IMR-90 (cell line): ENCODE data around the gene CHGA. TPM values are rescaled to one million over a fixed set of nuclear protein-coding genes. Genes with fewer than 3 reads are reported as not detected.

ENCODE experiments used
- ATAC-seq: fragments of 200-7000 bp; cut with Tn5 transposase; 2 replicates; pipeline ENCODE4 v1.9.1; 2020; ENCODE audit warnings: low read depth, mild to moderate bottlenecking, moderate library complexity
- BruUV-seq: library from RNA; stranded (reverse); fragments of 400-500 nt; replicated peaks from 2 replicates; lab custom pipeline; 2021; lab: Mats Ljungman, UMichigan
- CTCF ChIA-PET: fragments of 300-600 bp; formaldehyde crosslinking; extraction: SDS; loops from one replicate; lab custom pipeline; 2021; ENCODE audit warnings: antibody characterized with exemption; lab: Yijun Ruan, JAX
- POLR2A ChIA-PET: fragments of 300-600 bp; sonication (Branson Sonifier 250); formaldehyde crosslinking; loops from one replicate; lab custom pipeline; 2022; ENCODE audit warnings: antibody characterized with exemption; ENCODE audit not compliant: unreplicated experiment; lab: Charles Lee
- DNase-seq: peaks from one replicate; pipeline ENCODE4 v3.0.0; 2013
- H2AFZ ChIP-seq: replicated peaks from 2 replicates; pipeline ENCODE3; 2013; ENCODE audit warnings: low read length, mild to moderate bottlenecking; ENCODE audit not compliant: poor library complexity
- H2AK5ac ChIP-seq: 2 replicates; pipeline ENCODE4 v1.6.1; 2013; ENCODE audit warnings: low read depth, low read length, inconsistent platforms
- H2AK9ac ChIP-seq: replicated peaks from 2 replicates; pipeline ENCODE3; 2013; ENCODE audit warnings: mild to moderate bottlenecking, low read depth, low read length, moderate library complexity; ENCODE audit not compliant: poor library complexity
- H2BK120ac ChIP-seq: 2 replicates; pipeline ENCODE4 v1.6.1; 2013; ENCODE audit warnings: low read depth, low read length, inconsistent platforms
- H2BK15ac ChIP-seq: 3 replicates; pipeline ENCODE4 v1.6.1; 2013; ENCODE audit warnings: low read depth, low read length, inconsistent platforms
- H2BK20ac ChIP-seq: 2 replicates; pipeline ENCODE4 v1.6.1; 2013; ENCODE audit warnings: low read depth, mild to moderate bottlenecking, inconsistent platforms, low read length, moderate library complexity
- H2BK5ac ChIP-seq: 2 replicates; pipeline ENCODE4 v1.6.1; 2013; ENCODE audit warnings: mild to moderate bottlenecking, low read depth, low read length, inconsistent platforms; ENCODE audit not compliant: poor library complexity, severe bottlenecking
- H3K14ac ChIP-seq: replicated peaks from 2 replicates; pipeline ENCODE4 v1.6.1; 2013; ENCODE audit warnings: low read depth, low read length, inconsistent platforms
- H3K18ac ChIP-seq: 2 replicates; pipeline ENCODE4 v1.6.1; 2013; ENCODE audit warnings: low read depth, low read length, control low read depth
- H3K23ac ChIP-seq: 2 replicates; pipeline ENCODE4 v1.6.1; 2013; ENCODE audit warnings: low read depth, low read length, inconsistent platforms
- H3K27ac ChIP-seq: 2 replicates; pipeline ENCODE4 v1.5.1; 2013; ENCODE audit warnings: mild to moderate bottlenecking, control low read depth, low read length; ENCODE audit not compliant: insufficient read depth
- H3K27me3 ChIP-seq: 2 replicates; pipeline ENCODE4 v1.6.1; 2013; ENCODE audit warnings: low read length; ENCODE audit not compliant: control insufficient read depth, insufficient read depth
- H3K36me3 ChIP-seq: 2 replicates; pipeline ENCODE4 v1.6.1; 2013; ENCODE audit warnings: low read length, mixed read lengths; ENCODE audit not compliant: control insufficient read depth, insufficient read depth
- H3K4ac ChIP-seq: 2 replicates; pipeline ENCODE4 v1.6.1; 2013; ENCODE audit warnings: low read depth, low read length, inconsistent platforms
- H3K4me1 ChIP-seq: 2 replicates; pipeline ENCODE4 v1.6.1; 2013; ENCODE audit warnings: low read length, mixed read lengths; ENCODE audit not compliant: control insufficient read depth, insufficient read depth
- H3K4me2 ChIP-seq: 2 replicates; pipeline ENCODE4 v1.6.1; 2013; ENCODE audit warnings: low read depth, mild to moderate bottlenecking, control low read depth, low read length, moderate library complexity
- H3K4me3 ChIP-seq: 2 replicates; pipeline ENCODE4 v1.5.1; 2013; ENCODE audit warnings: low read depth, mild to moderate bottlenecking, control low read depth, low read length, moderate library complexity; ENCODE audit not compliant: insufficient read depth
- H3K56ac ChIP-seq: 2 replicates; pipeline ENCODE4 v1.6.1; 2013; ENCODE audit warnings: low read length, inconsistent platforms; ENCODE audit not compliant: insufficient read depth; ENCODE audit errors: extremely low read depth
- H3K79me1 ChIP-seq, 2 experiments: 2 replicates each; pipeline ENCODE4 v1.6.1; 2013; ENCODE audit warnings: low read length in 2 of 2, inconsistent platforms in 1 of 2, low read depth in 1 of 2
- H3K9ac ChIP-seq: 2 replicates; pipeline ENCODE4 v1.6.1; 2013; ENCODE audit warnings: low read depth, low read length, control low read depth
- H3K9me1 ChIP-seq: 2 replicates; pipeline ENCODE4 v1.6.1; 2013; ENCODE audit warnings: low read length, inconsistent platforms; ENCODE audit not compliant: insufficient read depth
- H3K9me3 ChIP-seq: 2 replicates; pipeline ENCODE4 v1.6.1; 2013; ENCODE audit warnings: low read length; ENCODE audit not compliant: control insufficient read depth, insufficient read depth
- H4K20me1 ChIP-seq: 2 replicates; pipeline ENCODE4 v1.6.1; 2013; ENCODE audit warnings: low read length, inconsistent platforms; ENCODE audit not compliant: insufficient read depth
- H4K5ac ChIP-seq: 2 replicates; pipeline ENCODE4 v1.6.1; 2013; ENCODE audit warnings: mild to moderate bottlenecking, low read depth, low read length, control low read depth
- H4K8ac ChIP-seq, 2 experiments: 2 replicates each; pipeline ENCODE4 v1.6.1; 2013; ENCODE audit warnings: low read depth in 2 of 2, low read length in 2 of 2, control low read depth in 1 of 2, inconsistent platforms in 1 of 2
- H4K91ac ChIP-seq: 2 replicates; pipeline ENCODE4 v1.6.1; 2013; ENCODE audit warnings: low read depth, low read length, inconsistent platforms; ENCODE audit not compliant: insufficient read depth
- BHLHE40 ChIP-seq: fragments of 150-350 bp; IDR thresholded peaks from 2 replicates; pipeline ENCODE4 v1.6.1; 2016; ENCODE audit warnings: mild to moderate bottlenecking, low read depth, low read length
- CEBPB ChIP-seq: IDR thresholded peaks from 2 replicates; pipeline ENCODE4 v1.6.1; 2012; ENCODE audit warnings: low read depth, low read length, improper control_type of control experiment
- MAFK ChIP-seq: IDR thresholded peaks from 2 replicates; pipeline ENCODE4 v1.6.1; 2012; ENCODE audit warnings: low read depth, low read length, improper control_type of control experiment
- MAZ ChIP-seq: IDR thresholded peaks from 2 replicates; pipeline ENCODE4 v1.6.1; 2012; ENCODE audit warnings: low read depth, mild to moderate bottlenecking, low read length, improper control_type of control experiment, moderate library complexity, borderline replicate concordance
- MXI1 ChIP-seq: IDR thresholded peaks from 2 replicates; pipeline ENCODE4 v1.6.1; 2012; ENCODE audit warnings: low read depth, mild to moderate bottlenecking, low read length, moderate library complexity, borderline replicate concordance
- NFE2L2 ChIP-seq: fragments of 150-350 bp; IDR thresholded peaks from 2 replicates; pipeline ENCODE4 v1.6.1; 2016; ENCODE audit warnings: low read depth, mild to moderate bottlenecking, low read length
- RAD21 ChIP-seq: IDR thresholded peaks from 2 replicates; pipeline ENCODE4 v1.6.1; 2012; ENCODE audit warnings: low read length, improper control_type of control experiment
- RCOR1 ChIP-seq: IDR thresholded peaks from 2 replicates; pipeline ENCODE4 v1.6.1; 2012; ENCODE audit warnings: mild to moderate bottlenecking, low read length, improper control_type of control experiment; ENCODE audit not compliant: insufficient replicate concordance
- SMC3 ChIP-seq: fragments of 150-350 bp; IDR thresholded peaks from 2 replicates; pipeline ENCODE4 v1.6.1; 2016; ENCODE audit warnings: low read depth, mild to moderate bottlenecking, antibody characterized with exemption, low read length, moderate library complexity
- WGBS, 2 experiments: methylation state at CpG; one replicate each; pipeline versions ENCODE4 v1.1.5 to v1.1.7; 2013; ENCODE audit warnings: missing lambda C conversion rate in 2 of 2; ENCODE audit not compliant: insufficient read length in 1 of 2; ENCODE audit errors: extremely low coverage in 2 of 2; 5-methylcytosine and 5-hydroxymethylcytosine counted together
- dilution Hi-C: fragments of 300-500 bp; cut with HindIII; formaldehyde crosslinking; loops from one replicate; pipeline ENCODE4 v1.14.3; 2018; ENCODE audit warnings: low sequenced_read_pairs; ENCODE audit not compliant: unreplicated experiment
- in situ Hi-C: fragments of 300-500 bp; cut with MboI; formaldehyde crosslinking; loops from 3 replicates; pipeline ENCODE4 v1.14.3; 2019; ENCODE audit warnings: low sequenced_read_pairs, inconsistent platforms, mixed read lengths
- intact Hi-C: fragments of 100-400 bp; cut with micrococcal nuclease; formaldehyde crosslinking; loops from 2 replicates; pipeline ENCODE4 v1.10.0; 2022
- polyA plus RNA-seq, 3 experiments: library from polyadenylated mRNA; depleted of rRNA; stranded (reverse); fragments of >200 nt; gene quantifications; 2 replicates each; pipeline ENCODE4 v1.2.3, GENCODE V29; 2012; ENCODE audit warnings: low replicate concordance in 1 of 3
- total RNA-seq: library from RNA; depleted of rRNA; stranded (reverse); fragments of >200 nt; gene quantifications from 2 replicates; pipeline ENCODE4 v1.2.3, GENCODE V29; 2012
- TF ChIP-seq, protein P1 (sequence below): fragments of 150-350 bp; IDR thresholded peaks from 2 replicates; pipeline ENCODE4 v1.6.1; 2016; ENCODE audit warnings: low read depth, mild to moderate bottlenecking, low read length, moderate library complexity, borderline replicate concordance
- TF ChIP-seq, protein P2 (sequence below): fragments of 150-350 bp; IDR thresholded peaks from 2 replicates; pipeline ENCODE4 v1.6.1; 2017; ENCODE audit warnings: mild to moderate bottlenecking, antibody characterized with exemption, low read length, low read depth
- TF ChIP-seq, protein P3 (sequence below): conservative IDR thresholded peaks from 2 replicates; pipeline ENCODE4 v1.5.1; 2012; ENCODE audit warnings: mild to moderate bottlenecking, low read depth, low read length, improper control_type of control experiment

The CHGA gene
- total and polyA plus RNA-seq, 2 of the 4 experiments (the other 2 are of a cell fraction) = not detected

DNA sequence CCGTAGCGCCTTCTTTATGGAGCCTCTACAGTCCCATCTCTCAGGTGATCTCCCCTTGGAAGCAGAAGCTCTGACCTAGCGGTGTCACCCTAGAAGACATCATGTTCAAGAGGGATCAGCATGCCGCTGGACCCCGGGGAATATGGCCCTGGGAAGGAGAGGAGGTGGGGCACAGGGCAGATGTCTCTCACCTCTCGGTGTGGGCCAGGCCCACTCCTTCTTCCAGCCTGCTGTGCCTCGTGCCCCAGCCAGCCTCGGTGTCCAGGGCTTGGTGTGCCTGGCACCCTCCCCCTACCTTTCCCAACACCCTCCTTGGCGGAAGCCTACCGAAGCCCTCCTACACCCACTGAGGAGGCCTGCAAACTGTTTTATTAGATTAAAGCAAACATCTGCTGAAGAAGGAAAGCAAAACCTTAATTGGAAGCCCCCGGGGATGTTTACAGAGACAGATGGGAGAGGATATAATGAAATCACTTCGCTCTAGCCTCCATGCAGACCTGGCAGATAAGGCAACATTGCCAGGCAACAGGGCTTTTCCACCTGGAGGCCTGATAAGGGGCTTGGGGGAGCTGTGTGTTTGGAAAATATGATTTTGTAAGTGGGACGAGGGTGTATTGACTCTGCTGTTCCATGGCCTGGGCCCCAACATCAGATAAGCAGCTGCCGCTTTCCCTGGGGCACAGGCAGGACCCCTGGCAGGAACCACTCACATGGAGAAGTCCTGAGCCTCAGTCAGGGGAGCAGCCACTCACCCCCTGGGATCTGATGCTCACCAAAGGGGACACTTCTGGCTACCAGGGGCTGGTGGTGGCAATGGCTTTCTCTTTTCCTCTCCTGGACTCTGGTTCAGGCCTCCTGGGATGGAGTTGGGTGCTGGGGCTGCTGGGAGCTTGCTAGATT, 5.7 kb upstream of the CHGA start (continued):
- TF ChIP-seq RCOR1 = no peak

DNA sequence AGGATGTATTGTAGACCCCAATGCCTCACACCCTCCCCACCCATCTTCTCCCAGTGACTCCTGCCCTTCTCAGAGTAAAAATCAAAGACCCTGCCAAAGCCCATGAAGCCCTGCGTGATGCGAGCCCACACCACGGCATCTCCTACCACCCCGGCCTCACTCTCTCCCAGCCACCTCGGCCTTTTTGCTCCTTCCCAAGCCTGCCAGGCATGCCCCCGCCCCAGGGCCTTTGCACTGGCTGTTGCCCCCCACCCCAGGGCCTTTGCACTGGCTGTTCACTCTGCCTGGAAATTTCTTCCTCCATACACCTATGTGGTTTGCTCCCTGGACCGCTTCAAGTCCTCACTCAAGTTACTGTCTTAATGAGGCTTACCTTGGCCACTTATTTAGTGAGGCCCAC, 5.0 kb upstream of the CHGA start:
- dilution Hi-C loops = no loop called here
- WGBS, 2 experiments = 67% methylated on average over 3 of the region's 7 CpGs; no CpG with 5 or more reads in 1 of the 2 experiments
- Histone ChIP-seq H3K18ac (no peak overlapping the region), H3K23ac (no peak overlapping the region), H3K4me1 (no peaks in the 10 kb centered on the region), H4K91ac (no peak overlapping the region), H4K20me1 (no peaks in the 10 kb centered on the region), H2BK5ac (no peak overlapping the region), H3K9me1 (no peaks in the 10 kb centered on the region), H3K4ac (no peak overlapping the region), H3K56ac (no peak overlapping the region), H3K27me3 (peaks cover 8% of the 10 kb centered on the region; the same call in 1 of the 2 replicates), H2AK5ac (no peak overlapping the region), H3K14ac (no peak overlapping the region), H3K9me3 (no peaks in the 10 kb centered on the region), H2BK15ac (no peak overlapping the region), H2AFZ (no peak overlapping the region), H4K5ac (no peak overlapping the region), H3K36me3 (no peaks in the 10 kb centered on the region), H2AK9ac (no peak overlapping the region), H3K4me3 (no peak overlapping the region), H2BK120ac (no peak overlapping the region), H4K8ac (no peak overlapping the region), H3K4me2 (no peak overlapping the region), H3K27ac (no peak overlapping the region), H3K79me1 (no peaks in the 10 kb centered on the region), H3K9ac (no peak overlapping the region), H2BK20ac (no peak overlapping the region)
- ChIA-PET CTCF (no interaction called here), POLR2A (no interaction called here)
- no TSS peak for BruUV-seq
- DNase-seq (no peak), ATAC-seq (no peak)
- TF ChIP-seq MXI1 (no peak), BHLHE40 (no peak), NFE2L2 (no peak), MAZ (no peak), RAD21 (no peak), CEBPB (no peak), SMC3 (no peak), MAFK (no peak)
- TF ChIP-seq, protein P1, sequence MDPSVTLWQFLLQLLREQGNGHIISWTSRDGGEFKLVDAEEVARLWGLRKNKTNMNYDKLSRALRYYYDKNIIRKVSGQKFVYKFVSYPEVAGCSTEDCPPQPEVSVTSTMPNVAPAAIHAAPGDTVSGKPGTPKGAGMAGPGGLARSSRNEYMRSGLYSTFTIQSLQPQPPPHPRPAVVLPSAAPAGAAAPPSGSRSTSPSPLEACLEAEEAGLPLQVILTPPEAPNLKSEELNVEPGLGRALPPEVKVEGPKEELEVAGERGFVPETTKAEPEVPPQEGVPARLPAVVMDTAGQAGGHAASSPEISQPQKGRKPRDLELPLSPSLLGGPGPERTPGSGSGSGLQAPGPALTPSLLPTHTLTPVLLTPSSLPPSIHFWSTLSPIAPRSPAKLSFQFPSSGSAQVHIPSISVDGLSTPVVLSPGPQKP = no peak
- TF ChIP-seq, protein P2, sequence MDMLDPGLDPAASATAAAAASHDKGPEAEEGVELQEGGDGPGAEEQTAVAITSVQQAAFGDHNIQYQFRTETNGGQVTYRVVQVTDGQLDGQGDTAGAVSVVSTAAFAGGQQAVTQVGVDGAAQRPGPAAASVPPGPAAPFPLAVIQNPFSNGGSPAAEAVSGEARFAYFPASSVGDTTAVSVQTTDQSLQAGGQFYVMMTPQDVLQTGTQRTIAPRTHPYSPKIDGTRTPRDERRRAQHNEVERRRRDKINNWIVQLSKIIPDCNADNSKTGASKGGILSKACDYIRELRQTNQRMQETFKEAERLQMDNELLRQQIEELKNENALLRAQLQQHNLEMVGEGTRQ = no peak
- TF ChIP-seq, protein P3, sequence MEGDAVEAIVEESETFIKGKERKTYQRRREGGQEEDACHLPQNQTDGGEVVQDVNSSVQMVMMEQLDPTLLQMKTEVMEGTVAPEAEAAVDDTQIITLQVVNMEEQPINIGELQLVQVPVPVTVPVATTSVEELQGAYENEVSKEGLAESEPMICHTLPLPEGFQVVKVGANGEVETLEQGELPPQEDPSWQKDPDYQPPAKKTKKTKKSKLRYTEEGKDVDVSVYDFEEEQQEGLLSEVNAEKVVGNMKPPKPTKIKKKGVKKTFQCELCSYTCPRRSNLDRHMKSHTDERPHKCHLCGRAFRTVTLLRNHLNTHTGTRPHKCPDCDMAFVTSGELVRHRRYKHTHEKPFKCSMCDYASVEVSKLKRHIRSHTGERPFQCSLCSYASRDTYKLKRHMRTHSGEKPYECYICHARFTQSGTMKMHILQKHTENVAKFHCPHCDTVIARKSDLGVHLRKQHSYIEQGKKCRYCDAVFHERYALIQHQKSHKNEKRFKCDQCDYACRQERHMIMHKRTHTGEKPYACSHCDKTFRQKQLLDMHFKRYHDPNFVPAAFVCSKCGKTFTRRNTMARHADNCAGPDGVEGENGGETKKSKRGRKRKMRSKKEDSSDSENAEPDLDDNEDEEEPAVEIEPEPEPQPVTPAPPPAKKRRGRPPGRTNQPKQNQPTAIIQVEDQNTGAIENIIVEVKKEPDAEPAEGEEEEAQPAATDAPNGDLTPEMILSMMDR = no peak
- in situ Hi-C loops = no loop called here
- intact Hi-C loops = no loop called here
